Nucleus accumbens (tissue), 56 donors: ENCODE results near the gene CASZ1.

Source experiments
- DNase-seq, 56 donors: peaks; one replicate each; lab custom pipeline; 2025; lab: John Stamatoyannopoulos, UW

Gene CASZ1

GRCh38 chr1:10827377-10828333 lies 31.2 kb upstream of the CASZ1 start:
- DNase-seq: no peak

GRCh38 chr1:10825592-10825991 lies 29.1 kb upstream of the CASZ1 start:
- no peak for DNase-seq

GRCh38 chr1:10824821-10825540 lies 28.5 kb upstream of the CASZ1 start:
- DNase-seq: peak in 7 of 56 donors; percentile 4 to 35 (median 16)

GRCh38 chr1:10823000-10823401 lies 26.6 kb upstream of the CASZ1 start:
- DNase-seq: peak in 12 of 56 donors; percentile 2 to 32 (median 10)

- DNase-seq: no peak
Measured at GRCh38 chr1:10821388-10821787, 24.9 kb upstream of the CASZ1 start.

- no peak for DNase-seq
Measured at GRCh38 chr1:10820422-10820821, 24.0 kb upstream of the CASZ1 start.

- no peak for DNase-seq
Measured at GRCh38 chr1:10819198-10819901, 22.9 kb upstream of the CASZ1 start.

- no peak for DNase-seq
Measured at GRCh38 chr1:10818262-10819197, 22.1 kb upstream of the CASZ1 start.

GRCh38 chr1:10816743-10817369 lies 20.4 kb upstream of the CASZ1 start:
- no peak for DNase-seq

GRCh38 chr1:10816233-10816632 lies 19.8 kb upstream of the CASZ1 start:
- no peak for DNase-seq

GRCh38 chr1:10815858-10816195 lies 19.4 kb upstream of the CASZ1 start:
- no peak for DNase-seq

GRCh38 chr1:10814976-10815857 lies 18.8 kb upstream of the CASZ1 start:
- DNase-seq: no peak

GRCh38 chr1:10814312-10814711 lies 17.9 kb upstream of the CASZ1 start:
- DNase-seq: no peak

GRCh38 chr1:10813799-10814198 lies 17.4 kb upstream of the CASZ1 start:
- no peak for DNase-seq

- DNase-seq: no peak
Measured at GRCh38 chr1:10812387-10812915, 16.0 kb upstream of the CASZ1 start.

- DNase-seq: no peak
Measured at GRCh38 chr1:10808441-10808840, 12.0 kb upstream of the CASZ1 start.

- DNase-seq: no peak
Measured at GRCh38 chr1:10806966-10807365, 10.5 kb upstream of the CASZ1 start.
